ENCODE data around the gene KLLN.
"Not testable (repeated sequence)": the region's sequence is repeated elsewhere in the genome, so short reads cannot be mapped to it uniquely, and the experiment has no call there.

KLLN gene

GRCh38 chr10:87847550-87847949 lies 15.8 kb downstream of the KLLN start:
- no peak for TF ChIP-seq CTCF (IDR thresholded peaks at IDR 0.05; ENCODE audit: extremely low read depth, insufficient read depth, missing control alignments)
- DNase-seq (ENCODE audit: low spot score), result no peak
- in situ Hi-C loops (cut with MboI; ENCODE audit: low pct_unique_long_range_greater_than_20kb, low sequenced_read_pairs, unreplicated experiment), result no loop called here

GRCh38 chr10:87846711-87847110 lies 16.6 kb downstream of the KLLN start:
- DNase-seq (ENCODE audit: low spot score); in situ Hi-C loops (cut with MboI; ENCODE audit: low pct_unique_long_range_greater_than_20kb, low sequenced_read_pairs, unreplicated experiment): not testable (repeated sequence)

- in situ Hi-C loops (cut with MboI; ENCODE audit: low pct_unique_long_range_greater_than_20kb, low sequenced_read_pairs, unreplicated experiment), result no loop called here
- DNase-seq (ENCODE audit: low spot score), result no peak
- TF ChIP-seq CTCF (IDR thresholded peaks at IDR 0.05; ENCODE audit: extremely low read depth, insufficient read depth, missing control alignments), result no peak
These were observed 17.3 kb downstream of the KLLN start for GRCh38 chr10:87846023-87846422.

- no peak for DNase-seq (ENCODE audit: low spot score)
- no peak for TF ChIP-seq CTCF (IDR thresholded peaks at IDR 0.05; ENCODE audit: extremely low read depth, insufficient read depth, missing control alignments)
- in situ Hi-C loops (cut with MboI; ENCODE audit: low pct_unique_long_range_greater_than_20kb, low sequenced_read_pairs, unreplicated experiment), result no loop called here
These were observed 17.7 kb downstream of the KLLN start for GRCh38 chr10:87845624-87845998.

GRCh38 chr10:87844837-87845623 lies 18.3 kb downstream of the KLLN start:
- TF ChIP-seq CTCF (IDR thresholded peaks at IDR 0.05; ENCODE audit: extremely low read depth, insufficient read depth, missing control alignments), result no peak
- no peak for DNase-seq (ENCODE audit: low spot score)
- in situ Hi-C loops (cut with MboI; ENCODE audit: low pct_unique_long_range_greater_than_20kb, low sequenced_read_pairs, unreplicated experiment), result no loop called here

- DNase-seq (ENCODE audit: low spot score), result no peak
- TF ChIP-seq CTCF (IDR thresholded peaks at IDR 0.05; ENCODE audit: extremely low read depth, insufficient read depth, missing control alignments), result no peak
- in situ Hi-C loops (cut with MboI; ENCODE audit: low pct_unique_long_range_greater_than_20kb, low sequenced_read_pairs, unreplicated experiment), result no loop called here
These were observed 19.6 kb downstream of the KLLN start for GRCh38 chr10:87843714-87844113.

- no peak for DNase-seq (ENCODE audit: low spot score)
- in situ Hi-C loops (cut with MboI; ENCODE audit: low pct_unique_long_range_greater_than_20kb, low sequenced_read_pairs, unreplicated experiment), result no loop called here
- no peak for TF ChIP-seq CTCF (IDR thresholded peaks at IDR 0.05; ENCODE audit: extremely low read depth, insufficient read depth, missing control alignments)
These were observed 20.4 kb downstream of the KLLN start for GRCh38 chr10:87842776-87843497.

All from GM13977 (cell line).